NCI-H748 treated with DMSO at 0.1 percent for 48 hours (cell line): ENCODE results near the gene TMC7.
"Not testable (repeated sequence)": the region's sequence is repeated elsewhere in the genome, so short reads cannot be mapped to it uniquely, and the experiment has no call there.

ENCODE experiments used
- DNase-seq: peaks from one replicate; lab custom pipeline; 2025; lab: John Stamatoyannopoulos, UW

The TMC7 gene

DNA sequence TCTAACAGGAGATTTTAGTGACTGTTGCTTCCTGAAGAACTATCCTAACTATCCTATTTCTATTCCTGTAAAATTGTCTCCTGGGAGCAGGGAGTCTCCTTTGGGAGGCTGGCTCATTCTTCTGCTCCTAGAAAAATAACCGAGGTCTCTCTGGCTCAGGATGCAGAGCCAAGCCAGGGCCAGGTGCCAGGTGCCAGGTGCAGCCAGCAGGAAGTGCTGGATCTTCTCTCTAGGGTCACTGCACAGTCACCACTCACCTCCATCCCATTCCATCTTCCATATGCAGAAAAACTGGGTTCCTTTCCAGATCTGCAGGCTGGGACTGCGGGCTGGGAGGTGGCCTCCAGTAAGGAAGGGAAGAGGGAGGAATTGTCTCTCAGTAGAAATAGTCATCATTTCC, 3.8 kb upstream of the TMC7 start:
- no peak for DNase-seq

GRCh38 chr16:18984435-18985005, 786 bp downstream of the TMC7 start:
- DNase-seq: no peak

DNA sequence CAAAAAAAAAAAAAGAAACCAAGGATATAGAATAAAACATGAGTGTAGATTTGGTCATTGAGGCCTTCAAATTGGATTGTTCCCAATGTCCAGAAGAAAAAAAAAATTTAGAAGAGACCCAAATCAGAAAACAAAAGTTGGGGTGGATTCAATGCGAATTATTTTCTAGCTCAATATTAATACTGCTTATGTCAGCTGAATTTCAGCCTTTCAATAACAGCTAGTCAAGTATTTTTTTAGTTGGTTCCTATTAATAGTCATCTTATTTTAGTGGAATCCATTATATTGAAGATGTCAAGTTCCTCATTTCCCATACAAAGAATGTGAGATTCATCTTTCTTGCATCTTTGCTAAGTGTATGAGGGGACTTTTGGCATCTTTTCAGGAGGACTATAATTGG, 1.5 kb downstream of the TMC7 start:
- not testable (repeated sequence) for DNase-seq

GRCh38 chr16:18991731-18992130, 8.0 kb downstream of the TMC7 start:
- DNase-seq: not testable (repeated sequence)

DNA sequence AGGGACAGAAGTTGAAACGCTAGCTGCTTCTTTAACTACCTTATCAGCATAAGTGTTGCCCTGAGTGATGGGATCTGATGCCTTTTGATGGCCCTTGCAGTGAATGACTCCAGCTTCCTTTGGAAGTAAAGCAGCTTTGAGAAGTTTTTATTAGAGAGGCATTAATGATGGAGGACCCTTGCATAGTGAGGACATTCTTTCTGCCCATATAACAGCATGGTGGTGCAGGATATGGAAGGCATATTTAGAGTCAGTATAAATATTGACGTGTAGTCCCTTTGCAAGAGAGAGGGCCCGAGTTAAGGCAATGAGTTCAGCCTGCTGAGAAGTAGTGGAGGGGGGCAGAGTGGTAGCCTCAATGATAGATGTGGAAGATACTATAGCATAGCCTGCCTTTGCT, 9.8 kb downstream of the TMC7 start:
- DNase-seq: not testable (repeated sequence)

DNA sequence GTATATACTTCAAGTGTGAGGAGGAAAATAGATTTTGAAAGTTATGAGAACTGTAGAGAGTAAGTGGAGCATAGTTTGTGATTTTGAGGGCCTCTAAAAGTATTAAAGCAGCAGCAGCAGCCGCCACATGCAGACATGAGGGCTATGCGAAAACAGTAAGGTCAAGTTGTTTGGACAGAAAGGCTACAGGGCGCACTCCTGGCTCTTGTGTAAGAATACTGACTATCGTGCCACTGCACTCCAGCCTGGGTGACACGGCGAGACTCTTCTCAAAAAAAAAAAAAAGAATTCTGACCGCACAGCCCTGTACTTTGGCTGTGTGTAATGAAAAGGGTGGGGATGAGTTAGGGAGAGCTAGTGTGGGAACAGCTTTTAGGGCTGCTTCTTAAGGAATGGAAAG, 10.4 kb downstream of the TMC7 start:
- not testable (repeated sequence) for DNase-seq

DNA sequence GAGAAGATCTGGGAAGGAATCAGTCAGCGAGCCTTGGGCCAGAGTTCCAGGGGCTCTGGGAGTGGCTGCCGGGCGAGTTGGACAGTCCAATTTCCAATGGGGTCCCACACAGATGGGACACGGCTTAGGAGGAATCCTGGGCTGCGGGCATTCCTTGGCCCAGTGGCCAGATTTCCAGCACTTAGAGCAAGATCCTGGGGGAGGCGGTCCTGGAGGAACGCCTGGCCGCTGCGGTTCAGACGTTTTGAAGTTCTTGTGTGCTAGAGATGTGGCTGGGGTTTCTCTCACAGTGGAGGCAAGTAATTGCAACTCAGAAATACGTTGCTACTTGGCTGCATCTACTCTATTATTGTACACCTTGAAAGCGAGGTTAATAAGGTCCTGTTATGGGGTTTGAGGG, 11.7 kb downstream of the TMC7 start:
- DNase-seq: not testable (repeated sequence)

DNA sequence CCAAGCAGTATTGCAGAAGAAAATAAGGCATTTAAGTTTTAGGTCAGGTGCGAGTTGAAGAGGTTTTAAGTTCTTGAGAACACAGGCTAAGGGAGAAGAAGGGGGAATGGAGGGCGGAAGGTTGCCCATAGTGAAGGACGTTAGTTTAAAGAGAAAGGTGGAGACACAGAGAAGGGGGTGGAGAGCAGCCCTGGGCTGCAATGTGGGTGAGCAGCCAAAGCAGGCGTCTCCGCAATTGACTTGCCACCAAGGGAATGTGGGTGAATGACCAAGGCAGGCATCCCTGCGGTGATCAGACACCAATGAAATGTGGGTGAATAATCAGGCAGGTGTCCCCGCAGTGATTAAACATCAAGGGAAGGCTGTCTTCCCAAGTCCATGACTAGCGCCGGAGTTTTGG, 12.8 kb downstream of the TMC7 start:
- DNase-seq: not testable (repeated sequence)

DNA sequence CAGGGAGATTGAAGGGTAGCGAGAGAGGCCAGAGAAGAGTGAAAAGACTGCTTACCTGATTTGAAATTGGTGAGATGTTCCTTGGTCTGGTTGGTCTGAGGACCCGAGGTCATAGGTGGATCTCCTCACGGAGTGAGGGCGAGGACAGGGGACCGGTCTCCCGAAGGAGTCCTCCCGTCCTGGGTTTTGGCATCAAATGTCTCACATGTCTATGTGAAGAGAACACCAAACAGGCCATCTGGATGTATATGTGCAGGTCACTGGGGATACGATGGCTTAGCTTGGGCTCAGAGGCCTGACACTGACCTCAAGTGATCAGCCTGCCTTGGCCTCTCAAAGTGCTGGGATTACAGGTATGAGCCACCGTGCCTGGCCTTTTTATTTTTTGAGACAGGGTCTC, 13.3 kb downstream of the TMC7 start:
- DNase-seq: not testable (repeated sequence)

- DNase-seq: no peak
These were observed 15.3 kb downstream of the TMC7 start for GRCh38 chr16:18999045-18999393.

- no peak for DNase-seq
These were observed 18.1 kb downstream of the TMC7 start for GRCh38 chr16:19001788-19002187.

DNA sequence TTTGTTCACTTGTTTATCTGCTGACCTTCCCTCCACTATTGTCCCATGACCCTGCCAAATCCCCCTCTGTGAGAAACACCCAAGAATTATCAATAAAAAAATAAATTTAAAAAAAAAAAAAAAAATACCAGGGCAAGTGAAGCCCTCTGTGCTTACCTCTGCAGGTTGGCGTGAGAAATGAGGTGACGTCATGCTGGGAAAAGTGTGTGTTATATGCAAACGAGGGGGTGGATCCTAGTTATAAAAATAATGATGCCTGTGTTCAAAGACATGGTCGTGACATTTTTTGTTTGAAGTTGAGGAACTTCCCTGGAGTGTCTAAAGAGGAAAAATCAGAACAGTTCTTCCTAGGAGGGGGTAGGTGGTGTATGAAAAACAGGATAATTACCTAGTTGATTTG, 20.2 kb downstream of the TMC7 start:
- DNase-seq: no peak

DNA sequence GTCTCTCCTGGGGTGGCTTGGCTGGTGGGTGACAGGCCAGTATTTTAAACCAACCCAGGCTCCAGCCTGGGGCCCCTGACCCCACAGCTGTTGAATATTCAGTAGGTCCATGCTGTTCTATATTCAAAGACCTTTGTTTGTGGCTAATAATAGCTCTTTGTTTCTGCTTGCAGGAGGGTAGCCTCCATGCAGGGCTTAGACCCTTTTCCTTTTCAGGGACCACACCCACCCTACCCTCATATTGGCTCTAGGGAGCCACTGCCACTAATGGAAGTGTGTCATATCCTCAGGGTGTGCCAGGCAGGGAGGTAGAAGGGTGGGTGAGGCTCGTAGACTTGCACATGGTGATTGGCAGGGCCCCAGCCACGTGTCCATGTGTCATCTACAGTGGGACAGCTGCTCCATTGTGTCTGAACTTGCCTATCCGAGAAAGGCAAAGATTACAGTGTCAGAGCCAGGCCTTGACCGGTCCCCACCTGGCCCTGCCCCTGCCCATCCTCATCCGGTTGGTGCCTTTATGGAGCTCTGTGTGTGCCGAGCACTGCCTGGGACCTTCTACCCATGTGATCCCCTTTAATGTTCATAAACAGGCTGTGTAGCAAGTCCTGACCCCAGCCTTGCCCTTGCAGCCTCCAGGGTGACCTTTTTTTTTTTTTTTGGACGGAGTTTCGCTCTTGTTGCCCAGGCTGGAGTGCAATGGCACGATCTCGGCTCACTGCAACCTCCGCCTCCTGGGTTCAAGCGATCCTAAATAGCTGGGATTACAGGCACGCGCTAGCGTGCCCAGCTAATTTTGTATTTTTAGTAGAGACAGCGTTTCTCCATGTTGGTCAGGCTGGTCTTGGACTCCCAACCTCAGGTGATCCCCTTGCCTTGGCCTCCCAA, 22.1 kb downstream of the TMC7 start:
- no peak for DNase-seq

DNA sequence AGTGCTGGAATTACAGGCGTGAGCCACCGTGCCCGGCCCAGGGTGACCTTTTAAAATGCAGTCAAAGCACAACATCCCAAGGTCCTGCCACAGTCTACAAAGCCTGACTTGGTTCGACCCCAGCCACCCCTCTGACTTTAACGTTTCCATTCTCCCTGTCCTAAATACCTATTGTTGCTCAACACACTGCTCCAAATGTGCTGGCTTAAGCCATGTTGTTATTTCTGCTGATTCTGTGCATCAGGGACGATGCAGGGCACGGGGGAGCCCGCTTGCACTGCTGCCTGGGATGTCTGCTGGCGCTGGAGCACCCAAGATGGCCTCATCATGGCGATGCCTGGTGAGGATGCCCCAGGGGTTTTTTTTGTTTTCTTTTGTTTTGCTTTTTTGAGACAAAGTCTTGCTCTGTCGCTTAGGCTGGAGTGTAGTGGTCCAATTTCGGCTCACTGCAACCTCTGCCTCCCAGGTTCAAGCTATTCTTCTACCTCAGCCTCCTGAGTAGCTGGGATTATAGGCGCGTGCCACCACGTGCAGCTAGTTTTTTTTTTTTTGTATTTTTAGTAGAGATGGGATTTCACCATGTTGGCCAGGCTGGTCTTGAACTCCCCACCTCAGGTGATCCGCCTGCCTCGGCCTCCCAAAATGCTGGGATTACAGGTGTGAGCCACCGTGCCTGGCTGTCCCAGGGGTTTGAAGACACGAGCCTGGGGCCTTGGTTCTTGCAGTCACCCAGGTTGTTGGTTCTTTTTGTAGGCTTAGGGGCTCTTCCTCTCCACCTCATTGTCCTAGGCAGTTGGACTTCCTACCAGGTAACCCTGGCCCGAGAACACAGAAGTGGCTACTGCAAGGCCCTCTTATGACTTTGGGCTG, 22.9 kb downstream of the TMC7 start:
- no peak for DNase-seq

- no peak for DNase-seq
These were observed 24.8 kb downstream of the TMC7 start for GRCh38 chr16:19008245-19009169.

- no peak for DNase-seq
These were observed 27.5 kb downstream of the TMC7 start for GRCh38 chr16:19011169-19011731.

GRCh38 chr16:19014461-19014860, 30.7 kb downstream of the TMC7 start:
- no peak for DNase-seq

GRCh38 chr16:19017179-19017578, 33.4 kb downstream of the TMC7 start:
- no peak for DNase-seq

DNA sequence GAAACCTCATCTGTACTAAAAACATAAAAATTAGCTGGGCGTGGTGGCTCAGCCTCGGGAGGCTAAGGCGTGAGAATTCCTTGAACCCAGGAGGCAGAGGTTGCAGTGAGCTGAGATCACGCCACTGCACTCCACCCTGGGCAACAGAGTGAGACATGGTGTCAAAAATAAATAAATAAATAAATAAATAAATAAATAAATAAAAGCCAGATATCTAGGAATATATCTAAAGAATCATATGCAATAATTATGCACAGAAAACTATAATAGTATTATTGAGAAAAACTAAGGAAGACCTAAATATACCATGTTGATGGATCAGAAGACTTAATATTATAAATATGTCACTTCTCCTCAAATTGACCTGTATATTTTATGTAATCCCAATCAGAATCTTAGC, 37.0 kb downstream of the TMC7 start:
- DNase-seq: no peak

GRCh38 chr16:19021747-19022146, 38.0 kb downstream of the TMC7 start:
- no peak for DNase-seq

DNA sequence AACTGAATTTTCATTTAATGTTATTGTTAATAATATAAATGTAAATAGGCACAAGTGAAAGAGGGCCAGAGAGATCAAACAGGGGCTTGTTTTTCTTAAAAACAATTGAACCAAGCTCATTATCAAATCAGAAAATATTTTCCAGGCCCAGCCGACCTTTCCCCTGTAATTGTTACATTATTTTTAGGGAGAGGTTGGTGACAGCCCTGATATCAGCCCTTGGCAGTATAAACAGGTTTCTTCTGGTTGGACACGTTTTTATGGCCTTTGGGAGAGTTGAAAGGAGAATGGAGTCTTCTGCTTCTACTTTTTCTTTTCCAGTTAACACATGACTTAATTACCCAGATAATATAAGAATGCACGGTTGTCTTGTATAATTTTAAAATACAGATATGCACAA, 43.7 kb downstream of the TMC7 start:
- no peak for DNase-seq
